ENCODE results near the gene TRDN. TPM values are rescaled to one million over a fixed set of nuclear protein-coding genes. Genes with fewer than 3 reads are reported as not detected.

Gene TRDN
- total RNA-seq, 1 donor = not detected

- Histone ChIP-seq H3K4me3 (ENCODE audit: insufficient read depth, low read length) (no peak overlapping the region), H3K36me3 (ENCODE audit: insufficient read depth, low read length) (no peaks in the 10 kb centered on the region), H3K4me2 (ENCODE audit: insufficient read depth, low read length) (no peak overlapping the region), H3K4me1 (ENCODE audit: insufficient read depth, low read length) (no peaks in the 10 kb centered on the region), H2AFZ (ENCODE audit: low read length) (no peak overlapping the region), H3K9me3 (ENCODE audit: low read depth, low read length) (peaks cover 2% of the 10 kb centered on the region), H3K27me3 (ENCODE audit: insufficient read depth, low read length) (no peaks in the 10 kb centered on the region), H3K79me2 (ENCODE audit: insufficient read depth, low read length) (no peaks in the 10 kb centered on the region), H3K27ac (ENCODE audit: low read depth, low read length) (no peak overlapping the region), H4K20me1 (ENCODE audit: insufficient read depth, low read length) (no peaks in the 10 kb centered on the region)
- no peak for TF ChIP-seq CTCF (IDR thresholded peaks at IDR 0.05; ENCODE audit: extremely low read depth, low read depth, low read length)
- DNase-seq (ENCODE audit: insufficient read length, low spot score, missing footprints) = no peak
These were observed 467.0 kb downstream of the TRDN start for GRCh38 chr6:123169774-123170095.

GRCh38 chr6:123168892-123169773 lies 467.6 kb downstream of the TRDN start:
- Histone ChIP-seq H3K27ac (ENCODE audit: low read depth, low read length) (no peak overlapping the region), H2AFZ (ENCODE audit: low read length) (no peak overlapping the region), H3K9me3 (ENCODE audit: low read depth, low read length) (peaks cover 2% of the 10 kb centered on the region), H3K4me1 (ENCODE audit: insufficient read depth, low read length) (no peaks in the 10 kb centered on the region), H3K27me3 (ENCODE audit: insufficient read depth, low read length) (no peaks in the 10 kb centered on the region), H3K4me2 (ENCODE audit: insufficient read depth, low read length) (no peak overlapping the region), H3K4me3 (ENCODE audit: insufficient read depth, low read length) (no peak overlapping the region), H3K79me2 (ENCODE audit: insufficient read depth, low read length) (no peaks in the 10 kb centered on the region), H4K20me1 (ENCODE audit: insufficient read depth, low read length) (no peaks in the 10 kb centered on the region), H3K36me3 (ENCODE audit: insufficient read depth, low read length) (no peaks in the 10 kb centered on the region)
- no peak for DNase-seq (ENCODE audit: insufficient read length, low spot score, missing footprints)
- TF ChIP-seq CTCF (IDR thresholded peaks at IDR 0.05; ENCODE audit: extremely low read depth, low read depth, low read length) = no peak

GRCh38 chr6:123168466-123168865 lies 468.3 kb downstream of the TRDN start:
- Histone ChIP-seq H3K9me3 (ENCODE audit: low read depth, low read length) (peaks cover 2% of the 10 kb centered on the region), H3K4me2 (ENCODE audit: insufficient read depth, low read length) (no peak overlapping the region), H4K20me1 (ENCODE audit: insufficient read depth, low read length) (no peaks in the 10 kb centered on the region), H3K4me3 (ENCODE audit: insufficient read depth, low read length) (no peak overlapping the region), H3K27ac (ENCODE audit: low read depth, low read length) (no peak overlapping the region), H3K36me3 (ENCODE audit: insufficient read depth, low read length) (no peaks in the 10 kb centered on the region), H3K27me3 (ENCODE audit: insufficient read depth, low read length) (no peaks in the 10 kb centered on the region), H2AFZ (ENCODE audit: low read length) (no peak overlapping the region), H3K4me1 (ENCODE audit: insufficient read depth, low read length) (no peaks in the 10 kb centered on the region), H3K79me2 (ENCODE audit: insufficient read depth, low read length) (no peaks in the 10 kb centered on the region)
- DNase-seq (ENCODE audit: insufficient read length, low spot score, missing footprints) = no peak
- TF ChIP-seq CTCF (IDR thresholded peaks at IDR 0.05; ENCODE audit: extremely low read depth, low read depth, low read length) = no peak

Other genes starting within 250 kb of the TRDN start
- under 0.01 TPM in 2 replicates for gene NKAIN2, start 166.9 kb upstream of the TRDN start, total RNA-seq